Measurements from ENCODE around the gene FNBP1L. TPM values are rescaled to one million over a fixed set of nuclear protein-coding genes. Genes with fewer than 3 reads are reported as not detected.

The FNBP1L gene
- total RNA-seq, 2 experiments from 2014 or later, result 0.13 TPM

DNA sequence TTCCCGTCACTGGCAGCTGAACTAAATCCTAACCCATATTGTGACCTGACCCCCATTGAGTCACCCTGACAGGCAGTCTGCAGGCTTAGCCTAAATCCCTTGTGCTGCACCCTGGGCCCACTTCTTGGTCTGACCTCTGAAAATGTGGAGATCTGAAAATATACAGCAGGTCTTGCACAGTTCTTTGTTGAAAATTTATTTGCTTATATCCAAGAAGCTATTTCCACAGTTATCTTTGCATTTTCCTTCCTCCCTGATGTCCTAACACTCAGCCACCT lies 146.6 kb downstream of the FNBP1L start:
- DNase-seq (ENCODE audit: low spot score), result no peak
- no peaks in the 10 kb centered on the region for H3K9me2 ChIP-seq (ENCODE audit: insufficient read depth, low read length)
- no TSS peak for BruUV-seq (replicated peaks)
- no peak overlapping the region for H3K27ac ChIP-seq (ENCODE audit: low read depth, low read length, poor library complexity, severe bottlenecking)
- ChIA-PET POLR2A (no interaction called here), CTCF (ENCODE audit: unreplicated experiment) (no interaction called here)
- peaks cover 30% of the 10 kb centered on the region for H3K4me1 ChIP-seq (ENCODE audit: insufficient read depth, low read length, poor library complexity, severe bottlenecking)
- peaks cover 14% of the 10 kb centered on the region for H3K36me3 ChIP-seq (ENCODE audit: insufficient read depth, low read length)
- no peak overlapping the region for H3K4me2 ChIP-seq (ENCODE audit: low read length)
- TF ChIP-seq, protein P1, sequence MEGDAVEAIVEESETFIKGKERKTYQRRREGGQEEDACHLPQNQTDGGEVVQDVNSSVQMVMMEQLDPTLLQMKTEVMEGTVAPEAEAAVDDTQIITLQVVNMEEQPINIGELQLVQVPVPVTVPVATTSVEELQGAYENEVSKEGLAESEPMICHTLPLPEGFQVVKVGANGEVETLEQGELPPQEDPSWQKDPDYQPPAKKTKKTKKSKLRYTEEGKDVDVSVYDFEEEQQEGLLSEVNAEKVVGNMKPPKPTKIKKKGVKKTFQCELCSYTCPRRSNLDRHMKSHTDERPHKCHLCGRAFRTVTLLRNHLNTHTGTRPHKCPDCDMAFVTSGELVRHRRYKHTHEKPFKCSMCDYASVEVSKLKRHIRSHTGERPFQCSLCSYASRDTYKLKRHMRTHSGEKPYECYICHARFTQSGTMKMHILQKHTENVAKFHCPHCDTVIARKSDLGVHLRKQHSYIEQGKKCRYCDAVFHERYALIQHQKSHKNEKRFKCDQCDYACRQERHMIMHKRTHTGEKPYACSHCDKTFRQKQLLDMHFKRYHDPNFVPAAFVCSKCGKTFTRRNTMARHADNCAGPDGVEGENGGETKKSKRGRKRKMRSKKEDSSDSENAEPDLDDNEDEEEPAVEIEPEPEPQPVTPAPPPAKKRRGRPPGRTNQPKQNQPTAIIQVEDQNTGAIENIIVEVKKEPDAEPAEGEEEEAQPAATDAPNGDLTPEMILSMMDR (conservative IDR thresholded peaks at IDR 0.05; ENCODE audit: low read length), result no peak
- TF ChIP-seq EZH2phosphoT487 (IDR thresholded peaks at IDR 0.05; ENCODE audit: borderline replicate concordance, low read depth, low read length), result no peak
- H3K4me3 ChIP-seq (ENCODE audit: low read depth, low read length, poor library complexity, severe bottlenecking), result no peak overlapping the region
- no peaks in the 10 kb centered on the region for H3K9me3 ChIP-seq (ENCODE audit: low read length)
- H2AFZ ChIP-seq (ENCODE audit: low read length), result no peak overlapping the region
- H3K79me2 ChIP-seq (ENCODE audit: insufficient read depth, low read depth, low read length), result no peaks in the 10 kb centered on the region
- intact Hi-C loops (cut with micrococcal nuclease; ENCODE audit: unreplicated experiment), result no loop called here
- 0 out of 2 replicates have a peak, but pooled peaks cover 4% of the 10 kb centered on the region for H4K20me1 ChIP-seq (ENCODE audit: insufficient read depth, low read length)

DNA sequence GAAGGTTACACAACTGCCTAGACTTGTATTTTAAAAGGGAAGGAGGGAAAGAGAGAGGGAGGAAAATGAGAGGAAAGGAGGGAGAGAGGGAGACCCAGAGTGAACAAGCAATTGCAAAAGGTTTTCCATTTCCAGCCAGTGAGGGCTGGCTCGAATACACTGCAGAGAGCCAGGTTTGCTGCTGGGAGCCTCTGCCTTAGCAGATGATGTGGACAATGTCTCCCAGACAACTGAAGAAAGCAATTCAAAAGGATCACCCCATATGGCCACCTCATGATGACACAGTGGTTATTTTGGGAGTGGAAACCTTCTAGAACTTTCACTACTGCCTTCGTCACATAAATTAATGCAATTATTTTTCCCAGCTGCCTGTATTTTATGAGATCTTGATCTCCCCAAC lies 147.3 kb downstream of the FNBP1L start:
- Histone ChIP-seq H3K4me1 (ENCODE audit: insufficient read depth, low read length, poor library complexity, severe bottlenecking) (peaks cover 24% of the 10 kb centered on the region), H2AFZ (ENCODE audit: low read length) (no peak overlapping the region), H3K4me3 (ENCODE audit: low read depth, low read length, poor library complexity, severe bottlenecking) (no peak overlapping the region), H3K9me3 (ENCODE audit: low read length) (no peaks in the 10 kb centered on the region), H3K36me3 (ENCODE audit: insufficient read depth, low read length) (peaks cover 7% of the 10 kb centered on the region; the same call in 1 of the 2 replicates), H3K79me2 (ENCODE audit: insufficient read depth, low read depth, low read length) (no peaks in the 10 kb centered on the region), H4K20me1 (ENCODE audit: insufficient read depth, low read length) (0 out of 2 replicates have a peak, but pooled peaks cover 4% of the 10 kb centered on the region), H3K9me2 (ENCODE audit: insufficient read depth, low read length) (no peaks in the 10 kb centered on the region), H3K27ac (ENCODE audit: low read depth, low read length, poor library complexity, severe bottlenecking) (no peak overlapping the region), H3K4me2 (ENCODE audit: low read length) (no peak overlapping the region)
- no peak for TF ChIP-seq EZH2phosphoT487 (IDR thresholded peaks at IDR 0.05; ENCODE audit: borderline replicate concordance, low read depth, low read length)
- TF ChIP-seq, protein P1 (conservative IDR thresholded peaks at IDR 0.05; ENCODE audit: low read length), result no peak
- no TSS peak for BruUV-seq (replicated peaks)
- POLR2A ChIA-PET, result no interaction called here
- no peak for DNase-seq (ENCODE audit: low spot score)
- intact Hi-C loops (cut with micrococcal nuclease; ENCODE audit: unreplicated experiment), result no loop called here
- CTCF ChIA-PET (ENCODE audit: unreplicated experiment), result no interaction called here

DNA sequence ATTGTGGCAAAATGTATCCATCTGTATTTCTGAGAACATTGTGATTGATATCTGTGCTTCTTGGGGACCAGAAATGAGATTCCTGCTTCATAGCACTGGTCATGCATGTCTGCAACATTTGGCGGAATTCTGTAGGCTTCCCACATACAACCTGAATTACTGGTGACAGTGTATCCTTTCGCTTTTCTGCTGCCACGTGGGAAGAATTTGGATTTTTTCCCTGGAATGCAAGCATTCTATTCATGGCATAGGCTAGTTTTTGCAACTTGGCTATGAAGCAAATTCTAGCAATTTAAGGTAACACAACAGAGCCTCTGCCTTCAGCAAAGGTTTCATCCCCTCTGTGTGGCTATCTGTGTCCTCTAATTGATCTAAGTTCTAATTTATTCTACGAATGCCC lies 147.8 kb downstream of the FNBP1L start:
- no peak overlapping the region for H3K27ac ChIP-seq (ENCODE audit: low read depth, low read length, poor library complexity, severe bottlenecking)
- TF ChIP-seq, protein P1 (conservative IDR thresholded peaks at IDR 0.05; ENCODE audit: low read length), result no peak
- 0 out of 2 replicates have a peak, but pooled peaks cover 4% of the 10 kb centered on the region for H4K20me1 ChIP-seq (ENCODE audit: insufficient read depth, low read length)
- no peak overlapping the region for H3K4me3 ChIP-seq (ENCODE audit: low read depth, low read length, poor library complexity, severe bottlenecking)
- ChIA-PET CTCF (ENCODE audit: unreplicated experiment) (no interaction called here), POLR2A (no interaction called here)
- H3K4me2 ChIP-seq (ENCODE audit: low read length), result no peak overlapping the region
- H3K79me2 ChIP-seq (ENCODE audit: insufficient read depth, low read depth, low read length), result no peaks in the 10 kb centered on the region
- no peak overlapping the region for H2AFZ ChIP-seq (ENCODE audit: low read length)
- H3K36me3 ChIP-seq (ENCODE audit: insufficient read depth, low read length), result peaks cover 2% of the 10 kb centered on the region; the same call in 1 of the 2 replicates
- H3K4me1 ChIP-seq (ENCODE audit: insufficient read depth, low read length, poor library complexity, severe bottlenecking), result peaks cover 19% of the 10 kb centered on the region
- BruUV-seq (replicated peaks), result no TSS peak
- intact Hi-C loops (cut with micrococcal nuclease; ENCODE audit: unreplicated experiment), result no loop called here
- no peaks in the 10 kb centered on the region for H3K9me3 ChIP-seq (ENCODE audit: low read length)
- H3K9me2 ChIP-seq (ENCODE audit: insufficient read depth, low read length), result no peaks in the 10 kb centered on the region
- DNase-seq (ENCODE audit: low spot score), result no peak

Measured in OCI-LY7 (cell line).